Sigmoid colon (tissue), 7 donors: ENCODE data around the gene RMRP. TPM values are rescaled to one million over a fixed set of nuclear protein-coding genes. Genes with fewer than 3 reads are reported as not detected.

Experiments used
- DNase-seq: peaks from one replicate; pipeline ENCODE4 v3.0.0-alpha.2; 2019
- H3K27ac ChIP-seq, 4 donors: fragments of 200-600 bp; sonication (generic); one replicate each; pipeline ENCODE4 v1.5.1; 2016 to 2019; ENCODE audit warnings: mild to moderate bottlenecking in 1 of 4
- H3K27me3 ChIP-seq, 3 donors: fragments of 200-600 bp; sonication (generic); one replicate each; pipeline ENCODE4 v1.5.1; 2019; ENCODE audit warnings: mild to moderate bottlenecking in 1 of 3
- H3K36me3 ChIP-seq, 4 donors: fragments of 200-600 bp; sonication (generic); one replicate each; pipeline ENCODE4 v1.5.1; 2016 to 2019
- H3K4me1 ChIP-seq, 4 donors: fragments of 200-600 bp; sonication (generic); one replicate each; pipeline ENCODE4 v1.5.1; 2017 to 2019
- H3K4me3 ChIP-seq, 4 donors: fragments of 200-600 bp; sonication (generic); one replicate each; pipeline ENCODE4 v1.5.1; 2017 to 2019; ENCODE audit warnings: mild to moderate bottlenecking in 2 of 4, moderate library complexity in 1 of 4
- H3K9me3 ChIP-seq, 4 donors: fragments of 200-600 bp in 3 of 4; sonication (generic) in 3 of 4; one replicate each; pipeline versions ENCODE4 v1.5.1 to v1.6.1; 2013 to 2019
- EP300 ChIP-seq, 4 donors: sonication (generic); formaldehyde crosslinking; IDR thresholded peaks; one replicate each; pipeline ENCODE4 v1.6.1; 2017; ENCODE audit warnings: antibody characterized with exemption in 4 of 4
- POLR2A ChIP-seq, 2 donors: fragments of 450-650 bp; IDR thresholded peaks; one replicate each; pipeline ENCODE4 v1.6.1; 2016; ENCODE audit warnings: antibody characterized with exemption in 2 of 2, mild to moderate bottlenecking in 2 of 2, moderate library complexity in 2 of 2
- POLR2AphosphoS5 ChIP-seq, 4 donors: sonication (generic); formaldehyde crosslinking; IDR thresholded peaks; one replicate each; pipeline ENCODE4 v1.6.1; 2017; ENCODE audit warnings: antibody characterized with exemption in 4 of 4
- WGBS, 2 donors: extraction: QIAGEN DNeasy Blood & Tissue Kit; methylation state at CpG; one replicate each; pipeline ENCODE4 v1.1.7; 2013; 5-methylcytosine and 5-hydroxymethylcytosine counted together
- intact Hi-C: fragments of 100-400 bp; cut with DNase I; formaldehyde crosslinking; loops from one replicate; pipeline ENCODE4 v1.15.1; 2023
- polyA plus RNA-seq, 3 donors: library from polyadenylated mRNA; stranded (reverse); fragments of 200-250 nt; gene quantifications; one replicate each; pipeline ENCODE4 v1.2.3, GENCODE V29; 2013
- small RNA-seq, 3 donors: library from RNA; depleted of rRNA; stranded (forward); fragments of <200 nt; gene quantifications; one replicate each; pipeline ENCODE3, GENCODE V24; 2016
- total RNA-seq, 4 donors: library from RNA; depleted of rRNA; stranded (reverse); fragments of >200 nt; gene quantifications; one replicate each; pipeline ENCODE4 v1.1.0, GENCODE V29; 2016
- TF ChIP-seq, protein P1 (sequence below), 4 experiments: fragments of 450-650 bp in 3 of 4; fragments of 200-600 bp in 1 of 4; IDR thresholded peaks; one replicate each; pipeline ENCODE4 v1.5.1; 2016 to 2019; ENCODE audit warnings: antibody characterized with exemption in 4 of 4, mild to moderate bottlenecking in 3 of 4, moderate library complexity in 2 of 4
- donor health status: healthy with polysubstance abuse.
- donor health status: Bipolar disorder and iron deficiency.
- donor health status: healthy.

The RMRP gene
- total and polyA plus RNA-seq, 7 donors: 480 to 26,387 (median 4,377) TPM; not detected in 2

DNA sequence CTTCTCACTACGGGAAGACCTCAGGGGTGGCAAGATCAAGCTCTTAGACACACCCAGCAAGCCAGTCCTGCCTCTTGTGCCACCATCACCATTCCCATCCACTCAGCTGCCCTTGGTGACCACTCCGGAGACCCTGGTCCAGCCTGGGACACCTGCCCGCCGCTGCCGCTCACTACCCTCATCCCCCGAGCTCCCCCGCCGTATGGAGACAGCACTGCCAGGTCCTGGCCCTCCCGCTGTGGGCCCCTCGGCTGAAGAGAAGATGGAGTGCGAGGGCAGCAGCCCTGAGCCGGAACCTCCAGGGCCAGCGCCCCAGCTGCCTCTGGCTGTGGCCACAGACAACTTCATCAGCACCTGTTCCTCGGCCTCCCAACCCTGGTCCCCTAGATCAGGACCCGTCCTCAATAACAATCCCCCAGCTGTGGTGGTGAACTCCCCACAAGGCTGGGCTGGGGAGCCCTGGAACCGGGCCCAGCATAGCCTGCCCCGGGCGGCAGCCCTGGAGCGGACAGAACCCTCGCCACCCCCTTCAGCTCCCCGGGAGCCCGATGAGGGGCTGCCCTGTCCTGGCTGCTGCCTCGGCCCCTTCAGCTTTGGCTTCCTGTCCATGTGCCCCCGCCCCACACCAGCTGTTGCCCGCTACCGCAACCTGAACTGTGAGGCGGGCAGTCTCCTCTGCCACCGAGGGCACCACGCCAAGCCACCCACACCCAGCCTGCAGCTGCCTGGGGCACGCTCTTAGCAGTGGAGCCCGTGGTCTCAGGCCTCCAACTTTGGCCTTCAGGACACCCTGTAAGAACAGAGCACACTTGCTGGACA, 48.6 kb downstream of the RMRP start:
- DNase-seq: peak; percentile 68
- no peak for TF ChIP-seq POLR2A (IDR thresholded peaks at IDR 0.05)
- no peak for TF ChIP-seq EP300 (IDR thresholded peaks at IDR 0.05)
- TF ChIP-seq POLR2AphosphoS5 (IDR thresholded peaks at IDR 0.05): no peak
- TF ChIP-seq, protein P1, sequence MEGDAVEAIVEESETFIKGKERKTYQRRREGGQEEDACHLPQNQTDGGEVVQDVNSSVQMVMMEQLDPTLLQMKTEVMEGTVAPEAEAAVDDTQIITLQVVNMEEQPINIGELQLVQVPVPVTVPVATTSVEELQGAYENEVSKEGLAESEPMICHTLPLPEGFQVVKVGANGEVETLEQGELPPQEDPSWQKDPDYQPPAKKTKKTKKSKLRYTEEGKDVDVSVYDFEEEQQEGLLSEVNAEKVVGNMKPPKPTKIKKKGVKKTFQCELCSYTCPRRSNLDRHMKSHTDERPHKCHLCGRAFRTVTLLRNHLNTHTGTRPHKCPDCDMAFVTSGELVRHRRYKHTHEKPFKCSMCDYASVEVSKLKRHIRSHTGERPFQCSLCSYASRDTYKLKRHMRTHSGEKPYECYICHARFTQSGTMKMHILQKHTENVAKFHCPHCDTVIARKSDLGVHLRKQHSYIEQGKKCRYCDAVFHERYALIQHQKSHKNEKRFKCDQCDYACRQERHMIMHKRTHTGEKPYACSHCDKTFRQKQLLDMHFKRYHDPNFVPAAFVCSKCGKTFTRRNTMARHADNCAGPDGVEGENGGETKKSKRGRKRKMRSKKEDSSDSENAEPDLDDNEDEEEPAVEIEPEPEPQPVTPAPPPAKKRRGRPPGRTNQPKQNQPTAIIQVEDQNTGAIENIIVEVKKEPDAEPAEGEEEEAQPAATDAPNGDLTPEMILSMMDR (IDR thresholded peaks at IDR 0.05): no peak
- H3K9me3 ChIP-seq: no peaks in the 10 kb centered on the region
- WGBS, 2 donors: 91 to 93% methylated on average over 31 of the region's 31 CpGs
- no peak overlapping the region for H3K4me3 ChIP-seq
- intact Hi-C loops: loop anchor here (5.0 kb wide), 1 partner anchor 123 kb away; the partner anchor contains the start of genes CREB3 and TLN1
- peaks cover 0 to 23% (median 17%) of the 10 kb centered on the region in 4 donors for H3K4me1 ChIP-seq
- H3K36me3 ChIP-seq: peaks cover 0 to 31% (median 17%) of the 10 kb centered on the region in 4 donors
- H3K27ac ChIP-seq: no peak overlapping the region
- no peaks in the 10 kb centered on the region for H3K27me3 ChIP-seq

GRCh38 chr9:35608221-35608620, 49.6 kb downstream of the RMRP start:
- TF ChIP-seq EP300 (IDR thresholded peaks at IDR 0.05) (no peak), POLR2A (IDR thresholded peaks at IDR 0.05) (no peak), POLR2AphosphoS5 (IDR thresholded peaks at IDR 0.05) (no peak)
- TF ChIP-seq, protein P1 (IDR thresholded peaks at IDR 0.05): no peak
- H3K4me1 ChIP-seq: peaks cover 0 to 29% (median 23%) of the 10 kb centered on the region in 4 donors
- WGBS, 2 donors: 92 to 95% methylated on average over 7 of the region's 7 CpGs
- H3K27me3 ChIP-seq: no peaks in the 10 kb centered on the region
- H3K27ac ChIP-seq: no peak overlapping the region
- no peak for DNase-seq
- intact Hi-C loops: loop anchor here (5.0 kb wide), 1 partner anchor 124 kb away; the partner anchor contains the start of genes CREB3 and TLN1
- no peak overlapping the region for H3K4me3 ChIP-seq
- peaks cover 0 to 31% (median 17%) of the 10 kb centered on the region in 4 donors for H3K36me3 ChIP-seq
- H3K9me3 ChIP-seq: no peaks in the 10 kb centered on the region

Small RNA genes within 50 kb of the gene (small RNA-seq; reads per million reads assigned to genes)
- gene MIR4667: 0 to 0.11 (median 0) reads per million in 3 donors
- 0 reads per million in 3 donors for gene RMRP
- 0 reads per million in 3 donors for gene RN7SL22P

Other genes with a start within 250 kb of the RMRP start
- gene RUSC2, start 167.9 kb downstream of the RMRP start, total RNA-seq: 10 to 100 TPM; 30.9 to 47.1 (median 43.4) TPM
- 1 to 10 TPM in 2 of 3 donors, under 1 TPM in 1; 0.92 to 5.6 (median 1.2) TPM for gene RUSC2, start 167.9 kb downstream of the RMRP start, polyA plus RNA-seq
- 10 to 100 TPM; 23.5 to 47.4 (median 29.2) TPM for gene TESK1, start 52.8 kb downstream of the RMRP start, total RNA-seq
- 10 to 100 TPM; 24.6 to 33.3 (median 27.0) TPM for gene TESK1, start 52.8 kb downstream of the RMRP start, polyA plus RNA-seq
- 1 to 10 TPM in 2 of 4 donors, under 1 TPM in 2; 0.36 to 8.0 (median 1.1) TPM for gene CD72, start 39.6 kb downstream of the RMRP start, total RNA-seq
- 10 to 100 TPM in 1 of 3 donors, 1 to 10 TPM in 2; 1.2 to 42.1 (median 1.4) TPM for gene CD72, start 39.6 kb downstream of the RMRP start, polyA plus RNA-seq
- gene SIT1, start 7.1 kb downstream of the RMRP start, total RNA-seq: under 1 TPM in 2 of 4 donors, not detected in 2; 0.81 to 0.82 TPM
- gene SIT1, start 7.1 kb downstream of the RMRP start, polyA plus RNA-seq: 10 to 100 TPM in 1 of 3 donors, 1 to 10 TPM in 1, not detected in 1; 1.8 to 15.9 TPM
- 100 to 1,000 TPM in 1 of 4 donors, 10 to 100 TPM in 3; 70.6 to 112 (median 83.1) TPM for gene CCDC107, start 273 bp upstream of the RMRP start, total RNA-seq
- gene CCDC107, start 273 bp upstream of the RMRP start, polyA plus RNA-seq: 10 to 100 TPM; 21.3 to 28.8 (median 24.2) TPM
- gene ARHGEF39, start 7.2 kb upstream of the RMRP start, total RNA-seq: 1 to 10 TPM in 3 of 4 donors, under 1 TPM in 1; 0.99 to 3.3 (median 1.4) TPM
- 1 to 10 TPM in 2 of 3 donors, under 1 TPM in 1; 0.60 to 9.0 (median 1.6) TPM for gene ARHGEF39, start 7.2 kb upstream of the RMRP start, polyA plus RNA-seq
- under 1 TPM in 2 of 4 donors, not detected in 2; 0.33 to 0.71 TPM for gene CA9, start 15.9 kb upstream of the RMRP start, total RNA-seq
- gene CA9, start 15.9 kb upstream of the RMRP start, polyA plus RNA-seq: 1 to 10 TPM in 1 of 3 donors, not detected in 2; 1.7 TPM
- gene TPM2, start 31.9 kb upstream of the RMRP start, total RNA-seq: 1,000 to 10,000 TPM; 3,590 to 8,131 (median 6,107) TPM
- 100 to 1,000 TPM in 2 of 3 donors, 10 to 100 TPM in 1; 49.9 to 447 (median 334) TPM for gene TPM2, start 31.9 kb upstream of the RMRP start, polyA plus RNA-seq
- 100 to 1,000 TPM; 354 to 609 (median 525) TPM for gene TLN1, start 74.2 kb upstream of the RMRP start, total RNA-seq
- gene TLN1, start 74.2 kb upstream of the RMRP start, polyA plus RNA-seq: 100 to 1,000 TPM in 1 of 3 donors, 10 to 100 TPM in 2; 45.0 to 143 (median 57.6) TPM
- 10 to 100 TPM; 65.9 to 82.7 (median 75.4) TPM for gene CREB3, start 74.6 kb upstream of the RMRP start, total RNA-seq
- gene CREB3, start 74.6 kb upstream of the RMRP start, polyA plus RNA-seq: 10 to 100 TPM; 31.0 to 39.0 (median 35.3) TPM
- gene GBA2, start 91.2 kb upstream of the RMRP start, total RNA-seq: 10 to 100 TPM; 45.9 to 91.7 (median 64.8) TPM
- gene GBA2, start 91.2 kb upstream of the RMRP start, polyA plus RNA-seq: 10 to 100 TPM; 34.8 to 88.5 (median 58.5) TPM
- gene RGP1, start 91.3 kb upstream of the RMRP start, total RNA-seq: 10 to 100 TPM; 13.3 to 23.5 (median 13.5) TPM
- 10 to 100 TPM; 10.2 to 37.2 (median 21.3) TPM for gene RGP1, start 91.3 kb upstream of the RMRP start, polyA plus RNA-seq
- gene MSMP, start 96.3 kb upstream of the RMRP start, total RNA-seq: not detected
- gene MSMP, start 96.3 kb upstream of the RMRP start, polyA plus RNA-seq: under 1 TPM in 1 of 3 donors, not detected in 2; 0.57 TPM
- gene NPR2, start 133.6 kb upstream of the RMRP start, total RNA-seq: 10 to 100 TPM; 20.3 to 26.6 (median 24.4) TPM
- 1 to 10 TPM in 1 of 3 donors, under 1 TPM in 2; 0.60 to 9.5 (median 0.69) TPM for gene NPR2, start 133.6 kb upstream of the RMRP start, polyA plus RNA-seq
- 1 to 10 TPM; 1.4 to 2.8 (median 2.4) TPM for gene SPAG8, start 154.2 kb upstream of the RMRP start, total RNA-seq
- gene SPAG8, start 154.2 kb upstream of the RMRP start, polyA plus RNA-seq: 1 to 10 TPM in 1 of 3 donors, not detected in 2; 1.1 TPM
- 10 to 100 TPM; 23.5 to 42.8 (median 36.2) TPM for gene HINT2, start 157.0 kb upstream of the RMRP start, total RNA-seq
- gene HINT2, start 157.0 kb upstream of the RMRP start, polyA plus RNA-seq: 100 to 1,000 TPM in 2 of 3 donors, 10 to 100 TPM in 1; 85.8 to 125 (median 112) TPM
- gene FAM221B, start 170.7 kb upstream of the RMRP start, total RNA-seq: not detected
- gene FAM221B, start 170.7 kb upstream of the RMRP start, polyA plus RNA-seq: under 1 TPM in 1 of 3 donors, not detected in 2; 0.03 TPM
- gene TMEM8B, start 171.2 kb upstream of the RMRP start, total RNA-seq: 10 to 100 TPM in 1 of 4 donors, 1 to 10 TPM in 3; 6.4 to 12.5 (median 8.4) TPM
- 1 to 10 TPM; 3.5 to 9.5 (median 4.2) TPM for gene TMEM8B, start 171.2 kb upstream of the RMRP start, polyA plus RNA-seq
- not detected for gene OR13J1, start 212.4 kb upstream of the RMRP start, total RNA-seq
- not detected for gene OR13J1, start 212.4 kb upstream of the RMRP start, polyA plus RNA-seq
- gene HRCT1, start 248.2 kb upstream of the RMRP start, total RNA-seq: 1 to 10 TPM; 2.1 to 6.4 (median 4.0) TPM
- 10 to 100 TPM in 2 of 3 donors, 1 to 10 TPM in 1; 4.2 to 88.5 (median 12.7) TPM for gene HRCT1, start 248.2 kb upstream of the RMRP start, polyA plus RNA-seq